Left renal cortex interstitium (tissue), 4 donors: ENCODE data around the gene RBM12. TPM values are rescaled to one million over a fixed set of nuclear protein-coding genes. Genes with fewer than 3 reads are reported as not detected.

ENCODE experiments used
- DNase-seq, 4 donors: peaks; one replicate each; pipeline ENCODE4 v3.0.0-alpha.2; 2013; ENCODE audit warnings: low read depth in 4 of 4, low spot score in 2 of 4, missing footprints in 1 of 4
- polyA plus RNA-seq, 4 donors: library from polyadenylated mRNA; unstranded; fragments of 120-200 nt; gene quantifications; one replicate each; pipeline ENCODE4 v1.2.1, GENCODE V29; 2013; ENCODE audit not compliant: insufficient read length in 4 of 4

The RBM12 gene
- polyA plus RNA-seq, 4 donors, result 88.0 to 108 (median 97.7) TPM

GRCh38 chr20:35602851-35603495, 61.7 kb downstream of the RBM12 start:
- no peak for DNase-seq

GRCh38 chr20:35601990-35602389, 62.7 kb downstream of the RBM12 start:
- no peak for DNase-seq

GRCh38 chr20:35600993-35601973, 63.4 kb downstream of the RBM12 start:
- DNase-seq, result no peak

GRCh38 chr20:35600176-35600992, 64.3 kb downstream of the RBM12 start:
- DNase-seq, result no peak

- no peak for DNase-seq
Measured at GRCh38 chr20:35599776-35600120, 65.0 kb downstream of the RBM12 start.

Other genes starting within 250 kb of the RBM12 start
- gene GDF5, start 226.7 kb downstream of the RBM12 start, polyA plus RNA-seq, result under 1 TPM; 0.08 to 0.41 (median 0.15) TPM
- 10 to 100 TPM; 41.2 to 73.1 (median 52.1) TPM for gene CEP250, start 209.3 kb downstream of the RBM12 start, polyA plus RNA-seq
- gene C20orf173, start 135.2 kb downstream of the RBM12 start, polyA plus RNA-seq, result under 1 TPM in 1 of 4 donors, not detected in 3; 0.19 TPM
- gene ERGIC3, start 122.8 kb downstream of the RBM12 start, polyA plus RNA-seq, result 100 to 1,000 TPM; 346 to 382 (median 357) TPM
- 1 to 10 TPM; 3.1 to 5.3 (median 4.0) TPM for gene SPAG4, start 49.1 kb downstream of the RBM12 start, polyA plus RNA-seq
- 100 to 1,000 TPM; 170 to 221 (median 198) TPM for gene CPNE1, start within 50 bp of the RBM12 start, polyA plus RNA-seq
- 10 to 100 TPM; 28.4 to 36.2 (median 30.5) TPM for gene NFS1, start 34.5 kb upstream of the RBM12 start, polyA plus RNA-seq
- 100 to 1,000 TPM in 1 of 4 donors, 10 to 100 TPM in 3; 56.9 to 132 (median 88.8) TPM for gene ROMO1, start 34.5 kb upstream of the RBM12 start, polyA plus RNA-seq
- gene RBM39, start 77.4 kb upstream of the RBM12 start, polyA plus RNA-seq, result 100 to 1,000 TPM; 488 to 707 (median 633) TPM
- gene PHF20, start 107.1 kb upstream of the RBM12 start, polyA plus RNA-seq, result 10 to 100 TPM; 31.3 to 43.0 (median 35.4) TPM